Natural killer cell (primary cell): ENCODE measurements around the gene PHLDB3. TPM values are rescaled to one million over a fixed set of nuclear protein-coding genes. Genes with fewer than 3 reads are reported as not detected.

Experiments used
- ATAC-seq, 3 donors: fragments of 150-1000 bp in 2 of 3; fragments of 200-7000 bp in 1 of 3; cut with Tn5 transposase; 1 replicate in 1 of 3; 2 replicates in 2 of 3; pipeline ENCODE4 v1.10.0; 2021; ENCODE audit warnings: mild to moderate bottlenecking in 2 of 3, moderate library complexity in 2 of 3
- DNase-seq, 2 donors: peaks; one replicate each; pipeline versions ENCODE4 v3.0.0 to v3.0.0-alpha.2; 2013 to 2021; ENCODE audit warnings: mixed read lengths in 1 of 2
- H3K27ac ChIP-seq: one replicate; pipeline ENCODE4 v1.5.1; 2013; ENCODE audit warnings: mild to moderate bottlenecking, low read length
- H3K27me3 ChIP-seq: one replicate; pipeline ENCODE4 v1.6.1; 2013; ENCODE audit warnings: low read length; ENCODE audit not compliant: control insufficient read depth, insufficient read depth
- H3K36me3 ChIP-seq: one replicate; pipeline ENCODE4 v1.6.1; 2013; ENCODE audit warnings: low read length; ENCODE audit not compliant: control insufficient read depth, insufficient read depth
- H3K4me1 ChIP-seq: one replicate; pipeline ENCODE4 v1.6.1; 2013; ENCODE audit warnings: low read length; ENCODE audit not compliant: control insufficient read depth, insufficient read depth
- H3K4me3 ChIP-seq: one replicate; pipeline ENCODE4 v1.5.1; 2013; ENCODE audit warnings: low read length
- H3K9me3 ChIP-seq: one replicate; pipeline ENCODE4 v1.6.1; 2013; ENCODE audit warnings: low read length; ENCODE audit not compliant: control insufficient read depth, insufficient read depth
- H3K27ac Mint-ChIP-seq, 2 donors: one replicate each; pipeline ENCODE4 v1.8.0; 2022; ENCODE audit warnings: mild to moderate bottlenecking in 2 of 2, mixed read lengths in 2 of 2, moderate library complexity in 1 of 2
- H3K27me3 Mint-ChIP-seq, 2 donors: one replicate each; pipeline ENCODE4 v1.8.0; 2022; ENCODE audit warnings: low read depth in 2 of 2, mixed read lengths in 2 of 2
- H3K36me3 Mint-ChIP-seq: one replicate; pipeline ENCODE4 v1.8.0; 2022; ENCODE audit warnings: mixed read lengths
- H3K4me1 Mint-ChIP-seq, 2 donors: one replicate each; pipeline ENCODE4 v1.8.0; 2022; ENCODE audit warnings: mixed read lengths in 2 of 2
- H3K4me3 Mint-ChIP-seq: one replicate; pipeline ENCODE4 v1.8.0; 2022; ENCODE audit warnings: mild to moderate bottlenecking, moderate library complexity, mixed read lengths
- H3K9me3 Mint-ChIP-seq, 2 donors: one replicate each; pipeline ENCODE4 v1.8.0; 2022; ENCODE audit warnings: mixed read lengths in 2 of 2
- CTCF ChIP-seq: fragments of 200-600 bp; IDR thresholded peaks from one replicate; pipeline ENCODE4 v1.8.0; 2022; ENCODE audit warnings: antibody characterized with exemption
- WGBS: methylation state at CpG from one replicate; pipeline ENCODE4 v1.1.7; 2013; ENCODE audit warnings: missing lambda C conversion rate; ENCODE audit not compliant: insufficient coverage; 5-methylcytosine and 5-hydroxymethylcytosine counted together
- intact Hi-C: fragments of 100-400 bp; cut with micrococcal nuclease; formaldehyde crosslinking; loops from one replicate; pipeline ENCODE4 v1.14.2; 2022
- total RNA-seq, 4 donors: library from RNA; stranded (reverse); fragments of 120-200 nt in 1 of 4; gene quantifications; one replicate each; pipeline versions ENCODE4 v1.2.3 to v1.2.4, GENCODE V29; 2013 to 2022

Gene PHLDB3
- total RNA-seq, 3 donors from 2014 or later (not counting 1 experiment from before 2014, with no cell fraction given), result 24.5 to 24.9 (median 24.8) TPM

- no peak for DNase-seq
- TF ChIP-seq CTCF, result no peak
- Histone ChIP-seq H3K36me3 (no peaks in the 10 kb centered on the region), H3K4me3 (no peak overlapping the region), H3K27ac (peak overlapping the region; percentile 55), H3K4me1 (peaks cover 24% of the 10 kb centered on the region), H3K27me3 (no peaks in the 10 kb centered on the region), H3K9me3 (no peaks in the 10 kb centered on the region)
- intact Hi-C loops, result no loop called here
- ATAC-seq, result no peak
- no peaks in the 10 kb centered on the region for H3K36me3 Mint-ChIP-seq
- peaks cover 26 to 38% of the 10 kb centered on the region in 2 donors for H3K4me1 Mint-ChIP-seq
- no peaks in the 10 kb centered on the region for H3K27me3 Mint-ChIP-seq
- H3K27ac Mint-ChIP-seq, result peak overlapping the region; percentile 88 to 93
- no peak overlapping the region for H3K4me3 Mint-ChIP-seq
- no peaks in the 10 kb centered on the region for H3K9me3 Mint-ChIP-seq
These were observed 64.9 kb downstream of the PHLDB3 start for GRCh38 chr19:43439709-43440063.

- peaks cover 26 to 38% of the 10 kb centered on the region in 2 donors for H3K4me1 Mint-ChIP-seq
- peak overlapping the region; percentile 88 to 93 for H3K27ac Mint-ChIP-seq
- Histone ChIP-seq H3K4me1 (peaks cover 24% of the 10 kb centered on the region), H3K4me3 (no peak overlapping the region), H3K36me3 (no peaks in the 10 kb centered on the region), H3K9me3 (no peaks in the 10 kb centered on the region), H3K27me3 (no peaks in the 10 kb centered on the region), H3K27ac (peak overlapping the region; percentile 78)
- DNase-seq (peak in 1 of 2 donors; percentile 88), ATAC-seq (peak; percentile 91 to 95 (median 94))
- 62% methylated on average over 6 of the region's 14 CpGs for WGBS
- H3K36me3 Mint-ChIP-seq, result no peaks in the 10 kb centered on the region
- no peak for TF ChIP-seq CTCF
- H3K27me3 Mint-ChIP-seq, result no peaks in the 10 kb centered on the region
- peak overlapping the region; percentile 60 for H3K4me3 Mint-ChIP-seq
- intact Hi-C loops, result no loop called here
- H3K9me3 Mint-ChIP-seq, result no peaks in the 10 kb centered on the region
These were observed 65.4 kb downstream of the PHLDB3 start for GRCh38 chr19:43439032-43439708.

GRCh38 chr19:43438291-43439031, 66.1 kb downstream of the PHLDB3 start:
- WGBS, result 67% methylated on average over 8 of the region's 9 CpGs
- Mint-ChIP-seq H3K4me1 (peaks cover 26 to 35% of the 10 kb centered on the region in 2 donors), H3K27me3 (no peaks in the 10 kb centered on the region), H3K27ac (peak overlapping the region; percentile 88 to 93), H3K4me3 (peak overlapping the region; percentile 60), H3K9me3 (no peaks in the 10 kb centered on the region), H3K36me3 (no peaks in the 10 kb centered on the region)
- peak in 1 of 2 donors; percentile 28 for DNase-seq
- intact Hi-C loops, result no loop called here
- peak in 1 of 3 donors; percentile 4 for ATAC-seq
- no peaks in the 10 kb centered on the region for H3K9me3 ChIP-seq
- peak overlapping the region; percentile 78 for H3K27ac ChIP-seq
- no peak for TF ChIP-seq CTCF
- peaks cover 24% of the 10 kb centered on the region for H3K4me1 ChIP-seq
- no peaks in the 10 kb centered on the region for H3K36me3 ChIP-seq
- H3K27me3 ChIP-seq, result no peaks in the 10 kb centered on the region
- no peak overlapping the region for H3K4me3 ChIP-seq
